Natural killer cell (primary cell): ENCODE measurements around the gene TYROBP. TPM values are rescaled to one million over a fixed set of nuclear protein-coding genes. Genes with fewer than 3 reads are reported as not detected.

ENCODE experiments used
- ATAC-seq, 3 donors: fragments of 150-1000 bp in 2 of 3; fragments of 200-7000 bp in 1 of 3; cut with Tn5 transposase; 1 replicate in 1 of 3; 2 replicates in 2 of 3; pipeline ENCODE4 v1.10.0; 2021; ENCODE audit warnings: mild to moderate bottlenecking in 2 of 3, moderate library complexity in 2 of 3
- DNase-seq, 2 donors: peaks; one replicate each; pipeline versions ENCODE4 v3.0.0 to v3.0.0-alpha.2; 2013 to 2021; ENCODE audit warnings: mixed read lengths in 1 of 2
- H3K27ac ChIP-seq: one replicate; pipeline ENCODE4 v1.5.1; 2013; ENCODE audit warnings: mild to moderate bottlenecking, low read length
- H3K27me3 ChIP-seq: one replicate; pipeline ENCODE4 v1.6.1; 2013; ENCODE audit warnings: low read length; ENCODE audit not compliant: control insufficient read depth, insufficient read depth
- H3K36me3 ChIP-seq: one replicate; pipeline ENCODE4 v1.6.1; 2013; ENCODE audit warnings: low read length; ENCODE audit not compliant: control insufficient read depth, insufficient read depth
- H3K4me1 ChIP-seq: one replicate; pipeline ENCODE4 v1.6.1; 2013; ENCODE audit warnings: low read length; ENCODE audit not compliant: control insufficient read depth, insufficient read depth
- H3K4me3 ChIP-seq: one replicate; pipeline ENCODE4 v1.5.1; 2013; ENCODE audit warnings: low read length
- H3K9me3 ChIP-seq: one replicate; pipeline ENCODE4 v1.6.1; 2013; ENCODE audit warnings: low read length; ENCODE audit not compliant: control insufficient read depth, insufficient read depth
- H3K27ac Mint-ChIP-seq, 2 donors: one replicate each; pipeline ENCODE4 v1.8.0; 2022; ENCODE audit warnings: mild to moderate bottlenecking in 2 of 2, mixed read lengths in 2 of 2, moderate library complexity in 1 of 2
- H3K27me3 Mint-ChIP-seq, 2 donors: one replicate each; pipeline ENCODE4 v1.8.0; 2022; ENCODE audit warnings: low read depth in 2 of 2, mixed read lengths in 2 of 2
- H3K36me3 Mint-ChIP-seq: one replicate; pipeline ENCODE4 v1.8.0; 2022; ENCODE audit warnings: mixed read lengths
- H3K4me1 Mint-ChIP-seq, 2 donors: one replicate each; pipeline ENCODE4 v1.8.0; 2022; ENCODE audit warnings: mixed read lengths in 2 of 2
- H3K4me3 Mint-ChIP-seq: one replicate; pipeline ENCODE4 v1.8.0; 2022; ENCODE audit warnings: mild to moderate bottlenecking, moderate library complexity, mixed read lengths
- H3K9me3 Mint-ChIP-seq, 2 donors: one replicate each; pipeline ENCODE4 v1.8.0; 2022; ENCODE audit warnings: mixed read lengths in 2 of 2
- whole genome bisulfite sequencing: methylation state at CpG from one replicate; pipeline ENCODE4 v1.1.7; 2013; ENCODE audit warnings: missing lambda C conversion rate; ENCODE audit not compliant: insufficient coverage; 5-methylcytosine and 5-hydroxymethylcytosine counted together
- intact Hi-C: fragments of 100-400 bp; cut with micrococcal nuclease; formaldehyde crosslinking; loops from one replicate; pipeline ENCODE4 v1.14.2; 2022
- total RNA-seq, 4 donors: library from RNA; stranded (reverse); fragments of 120-200 nt in 1 of 4; gene quantifications; one replicate each; pipeline versions ENCODE4 v1.2.3 to v1.2.4, GENCODE V29; 2013 to 2022
- TF ChIP-seq, protein P1 (sequence below): fragments of 200-600 bp; IDR thresholded peaks from one replicate; pipeline ENCODE4 v1.8.0; 2022; ENCODE audit warnings: antibody characterized with exemption

The TYROBP gene
- total RNA-seq, 3 donors from 2014 or later (not counting 1 experiment from before 2014, with no cell fraction given) = 439 to 494 (median 469) TPM

- H3K27ac ChIP-seq = no peak overlapping the region
- H3K27me3 ChIP-seq = peaks cover 9% of the 10 kb centered on the region
- ATAC-seq (no peak), DNase-seq (peak in 1 of 2 donors; percentile 43)
- Mint-ChIP-seq H3K27ac (peak overlapping the region in 1 of 2 donors; percentile 10), H3K27me3 (peaks cover 11 to 18% of the 10 kb centered on the region in 2 donors), H3K4me3 (peak overlapping the region; percentile 62), H3K36me3 (no peaks in the 10 kb centered on the region), H3K4me1 (peaks cover 10 to 22% of the 10 kb centered on the region in 2 donors), H3K9me3 (no peaks in the 10 kb centered on the region)
- H3K4me3 ChIP-seq = no peak overlapping the region
- TF ChIP-seq, protein P1, sequence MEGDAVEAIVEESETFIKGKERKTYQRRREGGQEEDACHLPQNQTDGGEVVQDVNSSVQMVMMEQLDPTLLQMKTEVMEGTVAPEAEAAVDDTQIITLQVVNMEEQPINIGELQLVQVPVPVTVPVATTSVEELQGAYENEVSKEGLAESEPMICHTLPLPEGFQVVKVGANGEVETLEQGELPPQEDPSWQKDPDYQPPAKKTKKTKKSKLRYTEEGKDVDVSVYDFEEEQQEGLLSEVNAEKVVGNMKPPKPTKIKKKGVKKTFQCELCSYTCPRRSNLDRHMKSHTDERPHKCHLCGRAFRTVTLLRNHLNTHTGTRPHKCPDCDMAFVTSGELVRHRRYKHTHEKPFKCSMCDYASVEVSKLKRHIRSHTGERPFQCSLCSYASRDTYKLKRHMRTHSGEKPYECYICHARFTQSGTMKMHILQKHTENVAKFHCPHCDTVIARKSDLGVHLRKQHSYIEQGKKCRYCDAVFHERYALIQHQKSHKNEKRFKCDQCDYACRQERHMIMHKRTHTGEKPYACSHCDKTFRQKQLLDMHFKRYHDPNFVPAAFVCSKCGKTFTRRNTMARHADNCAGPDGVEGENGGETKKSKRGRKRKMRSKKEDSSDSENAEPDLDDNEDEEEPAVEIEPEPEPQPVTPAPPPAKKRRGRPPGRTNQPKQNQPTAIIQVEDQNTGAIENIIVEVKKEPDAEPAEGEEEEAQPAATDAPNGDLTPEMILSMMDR = no peak
- H3K4me1 ChIP-seq = peaks cover 22% of the 10 kb centered on the region
- H3K36me3 ChIP-seq = no peaks in the 10 kb centered on the region
- intact Hi-C loops = loop anchor here (2.0 kb wide), 1 partner anchor 15 kb away; no protein-coding TSS in a partner anchor
- WGBS = 82% methylated on average over 14 of the region's 14 CpGs
- no peaks in the 10 kb centered on the region for H3K9me3 ChIP-seq
Observed at GRCh38 chr19:35937345-35938281, 29.5 kb upstream of the TYROBP start.

GRCh38 chr19:35936738-35937268 lies 28.7 kb upstream of the TYROBP start:
- Histone ChIP-seq H3K27ac (peak overlapping the region; percentile 41), H3K4me1 (peaks cover 25% of the 10 kb centered on the region), H3K36me3 (no peaks in the 10 kb centered on the region), H3K4me3 (peak overlapping the region; percentile 22), H3K27me3 (peaks cover 9% of the 10 kb centered on the region), H3K9me3 (no peaks in the 10 kb centered on the region)
- ATAC-seq = no peak
- 34% methylated on average over 11 of the region's 11 CpGs for WGBS
- H3K27ac Mint-ChIP-seq = no peak overlapping the region
- intact Hi-C loops = loop anchor here (2.0 kb wide), 1 partner anchor 16 kb away; no protein-coding TSS in a partner anchor
- H3K9me3 Mint-ChIP-seq = no peaks in the 10 kb centered on the region
- peaks cover 11 to 18% of the 10 kb centered on the region in 2 donors for H3K27me3 Mint-ChIP-seq
- no peaks in the 10 kb centered on the region for H3K36me3 Mint-ChIP-seq
- H3K4me1 Mint-ChIP-seq = peaks cover 10 to 26% of the 10 kb centered on the region in 2 donors
- no peak for DNase-seq
- H3K4me3 Mint-ChIP-seq = peak overlapping the region; percentile 66
- TF ChIP-seq, protein P1 = no peak

- H3K9me3 ChIP-seq = no peaks in the 10 kb centered on the region
- H3K4me3 Mint-ChIP-seq = peak within 1 kb of the TSS; percentile 66
- TF ChIP-seq, protein P1 = no peak
- H3K4me3 ChIP-seq = peak within 1 kb of the TSS; percentile 39
- DNase-seq (peak in 1 of 2 donors; percentile 71), ATAC-seq (no peak)
- 2% methylated on average over 66 of the region's 68 CpGs for WGBS
- peaks cover 11 to 18% of the 10 kb centered on the region in 2 donors for H3K27me3 Mint-ChIP-seq
- H3K4me1 Mint-ChIP-seq = peaks cover 13 to 33% of the 10 kb centered on the region in 2 donors
- H3K36me3 ChIP-seq = no peaks in the 10 kb centered on the region
- no peaks in the 10 kb centered on the region for H3K9me3 Mint-ChIP-seq
- H3K27ac Mint-ChIP-seq = peak within 1 kb of the TSS in 1 of 2 donors; percentile 55
- no peaks in the 10 kb centered on the region for H3K36me3 Mint-ChIP-seq
- peaks cover 29% of the 10 kb centered on the region for H3K4me1 ChIP-seq
- intact Hi-C loops = loop anchor here (2.0 kb wide), 1 partner anchor 17 kb away; no protein-coding TSS in a partner anchor
- peak within 1 kb of the TSS; percentile 47 for H3K27ac ChIP-seq
- peaks cover 9% of the 10 kb centered on the region for H3K27me3 ChIP-seq
Observed at GRCh38 chr19:35935911-35936737, 28.0 kb upstream of the TYROBP start, which contains the start of gene LRFN3. Gene LRFN3 (plus strand): TSS chr19:35936374. CDS start chr19:35939426, 3,052 bp downstream.
